Mucosa of stomach (tissue), 1 donor: ENCODE data around the gene AGRP.

Experiments
- H3K27me3 ChIP-seq: one replicate; pipeline ENCODE4 v1.7.0; 2013; ENCODE audit warnings: mild to moderate bottlenecking, low read length; ENCODE audit not compliant: control insufficient read depth, insufficient read depth
- H3K36me3 ChIP-seq: one replicate; pipeline ENCODE4 v1.7.0; 2013; ENCODE audit warnings: low read length; ENCODE audit not compliant: control insufficient read depth, insufficient read depth
- H3K4me1 ChIP-seq: one replicate; pipeline ENCODE4 v1.7.0; 2013; ENCODE audit warnings: mild to moderate bottlenecking, low read length; ENCODE audit not compliant: control insufficient read depth, insufficient read depth
- H3K4me3 ChIP-seq: one replicate; pipeline ENCODE4 v1.7.0; 2013; ENCODE audit warnings: low read length
- H3K9ac ChIP-seq: one replicate; pipeline ENCODE4 v1.7.0; 2013; ENCODE audit warnings: mild to moderate bottlenecking, low read length, moderate library complexity
- H3K9me3 ChIP-seq: one replicate; pipeline ENCODE4 v1.7.0; 2013; ENCODE audit warnings: mild to moderate bottlenecking, low read length, moderate library complexity; ENCODE audit not compliant: control insufficient read depth
- donor health status: Pancreatic carcinoma.

The AGRP gene

DNA sequence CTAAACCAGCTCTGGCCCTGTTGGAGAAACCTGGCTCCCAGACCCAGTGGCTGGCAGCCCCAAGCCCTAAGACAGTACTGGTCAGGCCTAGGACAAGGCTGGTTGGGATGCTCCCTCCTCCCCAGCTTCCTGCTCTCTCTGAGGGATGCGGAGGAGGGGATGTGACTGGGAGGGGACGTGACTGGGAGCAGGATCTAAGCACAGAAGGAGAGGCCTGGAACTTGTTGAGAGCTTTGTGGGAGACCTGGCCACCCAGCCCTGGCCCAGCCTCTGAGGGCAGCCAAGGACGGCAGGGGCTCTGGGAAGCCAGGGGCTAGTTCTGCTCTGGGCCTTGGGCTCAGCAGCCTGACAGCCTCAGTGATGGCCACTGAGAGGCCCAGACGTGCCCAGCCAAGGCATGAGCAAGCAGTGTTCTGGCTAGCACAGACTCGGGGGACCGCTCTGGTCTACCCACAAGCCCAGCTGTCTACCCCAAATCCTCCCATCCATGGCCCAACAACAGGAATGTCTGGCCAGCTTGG lies 25.2 kb downstream of the AGRP start:
- Histone ChIP-seq H3K4me3 (peak overlapping the region; percentile 17), H3K9ac (peak overlapping the region; percentile 65), H3K27me3 (no peaks in the 10 kb centered on the region), H3K36me3 (no peaks in the 10 kb centered on the region), H3K9me3 (no peaks in the 10 kb centered on the region), H3K4me1 (peaks cover 81% of the 10 kb centered on the region)

DNA sequence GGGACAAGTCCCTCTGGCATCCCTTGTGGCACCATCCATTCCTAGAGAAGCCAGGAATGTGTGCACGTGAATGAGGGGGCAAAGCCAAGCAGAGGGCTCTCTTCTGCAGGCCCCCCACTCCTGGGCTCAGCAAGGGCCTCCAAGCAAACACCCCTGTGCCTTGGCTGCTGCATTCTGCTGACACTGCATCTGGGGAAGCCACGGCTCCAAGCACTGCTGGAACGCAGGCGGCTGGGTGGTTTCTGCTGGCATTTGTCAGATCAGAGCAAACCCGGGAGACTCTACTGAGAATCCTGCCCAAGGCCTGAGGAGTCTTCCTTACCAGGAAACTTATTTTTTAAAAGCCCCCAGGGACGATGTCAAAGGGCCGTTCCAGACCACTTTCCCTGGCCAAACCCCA lies 25.7 kb downstream of the AGRP start:
- Histone ChIP-seq H3K36me3 (no peaks in the 10 kb centered on the region), H3K27me3 (no peaks in the 10 kb centered on the region), H3K9me3 (no peaks in the 10 kb centered on the region), H3K4me3 (no peak overlapping the region), H3K4me1 (peaks cover 80% of the 10 kb centered on the region), H3K9ac (peak overlapping the region; percentile 65)

DNA sequence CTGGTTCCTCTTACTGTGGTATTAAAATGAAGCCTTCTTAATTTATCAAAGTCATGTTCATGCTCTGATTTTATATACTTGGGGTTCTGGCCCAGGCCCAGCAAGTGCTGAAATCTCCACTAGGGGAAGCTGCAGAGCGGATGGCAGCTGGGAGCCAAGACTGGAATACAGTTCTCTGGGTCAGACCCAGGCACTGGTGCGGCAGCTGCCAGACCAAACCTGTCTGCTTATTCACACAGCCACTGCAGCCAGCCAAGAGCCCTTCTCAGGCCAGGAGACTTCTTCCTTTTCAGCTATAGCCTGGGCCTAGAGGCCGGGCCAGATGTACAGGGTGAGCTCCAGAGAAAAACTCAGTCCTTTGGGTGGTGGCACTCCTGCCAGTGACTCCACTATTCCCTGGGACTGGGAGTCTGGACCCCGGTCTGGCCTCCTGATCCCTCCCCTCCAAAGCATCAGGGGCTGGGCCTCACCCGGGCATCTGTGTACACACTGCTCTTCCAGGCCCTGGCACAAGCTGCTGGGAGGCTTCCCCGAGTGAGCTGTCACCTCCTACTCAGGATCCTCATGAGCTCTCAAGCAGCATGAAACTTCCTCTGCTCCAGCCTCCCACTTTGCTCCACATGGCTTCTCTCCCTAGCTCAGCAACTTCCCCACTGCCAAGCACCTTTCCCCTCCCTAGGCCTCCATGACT lies 26.8 kb downstream of the AGRP start:
- no peaks in the 10 kb centered on the region for H3K27me3 ChIP-seq
- H3K36me3 ChIP-seq, result no peaks in the 10 kb centered on the region
- H3K9ac ChIP-seq, result peak overlapping the region; percentile 65
- no peak overlapping the region for H3K4me3 ChIP-seq
- no peaks in the 10 kb centered on the region for H3K9me3 ChIP-seq
- peaks cover 80% of the 10 kb centered on the region for H3K4me1 ChIP-seq

DNA sequence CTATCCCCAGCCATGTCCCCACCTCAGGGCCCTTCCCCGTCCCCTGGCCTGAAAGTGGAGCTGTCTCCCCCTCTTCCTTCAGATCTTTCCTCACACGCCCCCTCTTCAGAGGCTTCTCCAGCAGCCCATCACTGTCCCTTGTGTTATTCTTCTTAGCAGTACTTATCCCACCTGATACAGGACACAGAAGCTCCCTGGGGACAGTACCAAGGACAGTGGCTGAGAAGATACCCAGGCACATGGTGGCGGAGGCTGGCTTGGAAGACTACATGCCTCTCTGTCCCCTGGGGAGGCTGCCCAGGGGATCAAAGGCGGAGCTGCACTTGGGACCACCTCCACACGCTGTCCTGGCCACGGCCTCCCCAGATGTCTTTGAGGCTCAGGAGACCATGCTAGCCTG lies 28.5 kb downstream of the AGRP start:
- Histone ChIP-seq H3K9ac (no peak overlapping the region), H3K4me3 (no peak overlapping the region), H3K4me1 (peaks cover 80% of the 10 kb centered on the region), H3K36me3 (no peaks in the 10 kb centered on the region), H3K27me3 (no peaks in the 10 kb centered on the region), H3K9me3 (no peaks in the 10 kb centered on the region)

DNA sequence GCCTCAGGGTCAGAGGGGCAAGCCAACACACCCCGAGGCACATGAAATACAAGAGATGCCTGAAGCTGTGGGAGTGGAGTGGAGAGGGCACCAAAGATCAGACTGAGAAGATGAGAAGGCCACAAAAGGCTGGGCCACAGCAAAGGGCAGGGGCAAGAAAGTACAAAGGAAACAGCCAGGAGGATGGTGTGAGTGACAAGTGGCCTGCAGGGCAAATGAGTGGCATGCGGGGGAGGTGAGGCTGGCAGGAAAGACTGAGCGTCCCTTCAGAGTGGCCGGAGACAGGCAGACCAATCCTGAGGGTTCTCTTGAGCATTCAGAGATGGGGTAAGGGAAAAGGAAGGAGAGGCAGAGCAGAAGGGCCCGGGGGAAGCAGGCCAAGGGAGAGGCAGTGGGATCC lies 29.2 kb downstream of the AGRP start:
- peaks cover 80% of the 10 kb centered on the region for H3K4me1 ChIP-seq
- no peaks in the 10 kb centered on the region for H3K27me3 ChIP-seq
- H3K4me3 ChIP-seq, result no peak overlapping the region
- no peaks in the 10 kb centered on the region for H3K9me3 ChIP-seq
- no peak overlapping the region for H3K9ac ChIP-seq
- H3K36me3 ChIP-seq, result peaks cover 6% of the 10 kb centered on the region

DNA sequence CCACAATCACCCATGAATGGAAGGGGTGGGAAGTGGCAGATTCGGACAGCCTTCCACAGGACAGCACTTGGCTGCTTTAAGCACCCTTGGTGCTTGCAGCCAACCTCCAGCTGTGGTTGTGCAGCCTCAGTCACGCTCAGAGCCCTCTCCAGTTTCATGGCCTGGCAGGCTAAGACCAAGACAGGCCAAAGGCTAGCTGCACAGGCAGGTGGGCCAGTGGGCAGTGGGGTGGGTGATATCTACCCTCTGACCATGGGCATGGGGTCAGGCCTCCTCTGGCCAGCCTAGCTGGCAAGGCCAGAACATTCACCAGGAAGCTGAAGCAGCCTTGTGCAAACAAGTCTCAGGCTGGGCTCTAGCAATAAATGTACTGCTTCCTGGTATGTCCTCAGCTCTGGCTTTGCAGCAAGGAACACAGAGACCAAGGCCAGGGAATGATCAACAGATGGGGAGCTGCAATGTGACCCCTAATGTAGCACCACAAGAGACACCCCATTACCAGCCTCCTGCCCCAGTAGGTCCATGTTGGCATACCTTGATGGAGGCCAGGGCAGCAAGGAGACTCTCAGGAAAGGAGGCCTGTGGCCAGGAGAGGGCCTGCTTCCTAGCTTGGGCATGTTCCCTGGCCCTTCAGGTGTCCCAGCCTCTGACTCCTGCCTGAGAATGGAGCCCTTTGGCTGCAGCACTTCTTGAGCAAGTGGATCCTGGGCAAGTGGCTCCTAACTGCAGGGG lies 31.5 kb downstream of the AGRP start:
- Histone ChIP-seq H3K9ac (peak overlapping the region; percentile 38), H3K4me1 (peaks cover 80% of the 10 kb centered on the region), H3K4me3 (no peak overlapping the region), H3K27me3 (no peaks in the 10 kb centered on the region), H3K36me3 (peaks cover 8% of the 10 kb centered on the region), H3K9me3 (no peaks in the 10 kb centered on the region)

DNA sequence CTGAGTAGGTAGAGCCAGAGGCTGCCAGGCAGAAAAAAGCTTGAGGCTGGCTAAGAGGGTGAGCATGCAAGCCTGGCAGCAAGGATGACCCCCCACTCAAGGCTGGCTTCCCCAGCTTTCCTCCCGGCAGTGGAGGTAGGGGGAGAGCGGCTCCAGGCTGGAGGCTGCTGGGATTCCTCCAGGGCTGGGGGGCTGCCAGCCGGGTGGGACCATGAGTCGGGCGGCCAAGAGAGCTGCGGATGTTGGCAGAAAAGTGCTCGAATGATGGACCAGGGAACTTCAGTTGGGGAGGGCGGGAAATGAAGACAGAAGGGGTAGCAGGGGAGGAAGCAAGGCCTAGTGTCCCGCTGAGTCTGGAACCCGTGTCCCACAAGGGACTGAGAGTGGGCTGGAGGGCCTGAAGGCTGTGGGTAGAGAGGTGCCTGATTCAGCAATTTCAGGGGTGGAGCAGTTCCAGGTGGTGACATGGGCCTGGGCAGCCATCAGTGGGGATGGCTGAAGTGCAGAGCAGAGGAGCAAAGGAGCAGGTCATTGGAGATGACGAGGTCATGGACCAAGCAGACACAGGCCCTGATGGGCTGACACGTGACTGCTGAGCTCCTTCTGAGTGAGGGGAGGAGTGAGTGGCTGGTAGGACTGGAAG lies 32.2 kb downstream of the AGRP start:
- H3K4me1 ChIP-seq, result peaks cover 80% of the 10 kb centered on the region
- H3K9ac ChIP-seq, result peak overlapping the region; percentile 38
- H3K36me3 ChIP-seq, result peaks cover 8% of the 10 kb centered on the region

DNA sequence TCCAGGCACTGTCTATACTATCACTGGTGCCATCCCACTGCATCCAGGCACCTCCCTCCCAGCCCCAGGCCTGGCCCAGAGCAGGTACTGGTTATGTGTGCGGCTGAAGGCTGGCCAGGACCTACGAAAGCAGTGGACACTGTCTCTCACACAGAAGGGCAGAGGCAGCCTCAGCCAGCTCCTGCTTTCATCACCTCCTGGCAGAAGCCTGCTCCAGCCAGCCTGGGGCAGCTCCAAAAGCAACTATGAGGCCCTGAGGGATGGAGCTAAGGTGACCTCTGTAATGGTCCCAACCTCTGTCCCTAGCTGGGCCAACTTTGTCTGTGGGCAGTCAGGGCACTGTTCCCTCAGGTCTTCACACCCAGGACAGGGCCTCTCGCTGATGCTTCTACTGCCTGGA lies 33.6 kb downstream of the AGRP start:
- H3K36me3 ChIP-seq, result peaks cover 8% of the 10 kb centered on the region

More for the DNA sequence above, 32.2 kb downstream of the AGRP start:
- Histone ChIP-seq H3K27me3 (no peaks in the 10 kb centered on the region), H3K4me3 (no peak overlapping the region), H3K9me3 (no peaks in the 10 kb centered on the region)

DNA sequence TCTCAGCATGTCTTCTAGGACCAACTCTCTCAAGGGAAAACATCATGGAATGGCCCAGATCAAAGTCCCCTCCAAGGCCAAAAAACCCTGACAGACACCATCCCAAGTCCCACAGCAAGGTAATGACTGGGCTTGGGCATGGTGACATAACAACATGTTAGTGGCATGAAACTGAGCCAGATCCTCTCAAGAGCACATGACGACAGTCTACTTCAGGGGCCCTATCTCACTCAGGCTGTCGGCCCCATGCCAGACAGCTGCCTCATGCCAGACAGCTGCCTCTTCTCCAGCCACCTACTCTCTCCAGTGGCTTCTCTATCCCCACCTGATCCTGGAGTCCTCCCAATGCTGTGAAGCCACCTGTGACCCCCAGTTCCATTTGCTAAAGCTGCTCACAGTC lies 34.0 kb downstream of the AGRP start:
- Histone ChIP-seq H3K36me3 (peaks cover 8% of the 10 kb centered on the region), H3K9me3 (no peaks in the 10 kb centered on the region), H3K4me3 (no peak overlapping the region), H3K9ac (peak overlapping the region; percentile 31), H3K27me3 (no peaks in the 10 kb centered on the region), H3K4me1 (peaks cover 91% of the 10 kb centered on the region)

More for the DNA sequence above, 33.6 kb downstream of the AGRP start:
- H3K4me1 ChIP-seq, result peaks cover 88% of the 10 kb centered on the region
- H3K27me3 ChIP-seq, result no peaks in the 10 kb centered on the region
- H3K9me3 ChIP-seq, result no peaks in the 10 kb centered on the region
- peak overlapping the region; percentile 31 for H3K9ac ChIP-seq
- H3K4me3 ChIP-seq, result no peak overlapping the region

DNA sequence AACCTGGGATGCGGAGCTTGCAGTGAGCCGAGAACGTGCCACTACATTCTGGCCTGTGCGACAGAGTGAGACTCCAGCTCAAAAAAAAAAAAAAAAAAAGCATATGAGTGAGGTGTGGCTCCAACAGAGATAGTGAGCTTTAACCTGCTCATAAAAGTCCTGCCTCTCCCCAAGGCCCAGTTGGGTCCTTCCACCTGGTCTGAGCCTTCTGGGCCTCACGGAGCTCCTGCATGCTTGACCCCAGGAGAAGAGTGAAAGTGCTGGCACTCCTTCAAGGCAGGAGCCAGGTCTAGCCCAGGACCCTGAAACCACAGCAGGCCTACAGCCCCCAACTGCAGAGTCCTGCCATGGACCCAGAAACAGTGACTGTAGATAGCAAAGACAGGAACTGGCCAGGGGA lies 34.8 kb downstream of the AGRP start:
- Histone ChIP-seq H3K4me3 (no peak overlapping the region), H3K9ac (peak overlapping the region; percentile 31), H3K27me3 (no peaks in the 10 kb centered on the region), H3K36me3 (peaks cover 8% of the 10 kb centered on the region), H3K4me1 (peaks cover 94% of the 10 kb centered on the region), H3K9me3 (no peaks in the 10 kb centered on the region)

DNA sequence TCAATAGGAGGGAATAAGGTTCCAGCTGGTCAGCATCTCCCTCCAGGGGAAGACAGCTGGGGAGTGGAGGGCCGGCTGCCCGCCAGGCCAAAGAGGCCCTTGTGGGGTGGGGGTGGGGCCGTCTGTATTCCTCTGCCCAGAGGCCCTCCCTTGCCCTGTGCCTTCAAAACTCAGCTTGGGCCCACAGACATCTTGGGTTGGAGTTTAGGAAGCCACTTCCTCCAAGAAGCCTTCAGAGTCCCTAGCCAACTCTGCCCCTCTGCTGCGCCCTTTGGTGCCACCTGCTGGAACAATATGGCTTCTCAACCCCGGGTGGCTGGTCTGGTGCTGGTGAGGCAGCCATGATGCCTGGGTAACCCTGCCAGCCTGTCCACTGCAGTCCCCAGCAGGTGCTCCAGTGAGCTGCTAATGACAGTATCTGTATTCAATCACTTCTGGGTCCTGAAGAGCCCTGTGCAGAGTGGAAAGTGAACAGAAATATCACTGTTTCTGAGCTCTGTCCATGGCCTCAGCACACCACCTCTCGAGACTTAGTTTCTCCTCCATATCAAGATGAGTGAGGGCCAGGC lies 35.8 kb downstream of the AGRP start:
- Histone ChIP-seq H3K9ac (peak overlapping the region; percentile 62), H3K36me3 (peaks cover 13% of the 10 kb centered on the region), H3K4me1 (peaks cover 99% of the 10 kb centered on the region)

More for the DNA sequence above, 35.8 kb downstream of the AGRP start:
- Histone ChIP-seq H3K9me3 (no peaks in the 10 kb centered on the region), H3K27me3 (no peaks in the 10 kb centered on the region), H3K4me3 (no peak overlapping the region)
